GM23248 (cell line): ENCODE measurements around the gene MTMR6.

ENCODE experiments used
- EZH2 ChIP-seq: fragments of 200-600 bp; sonication (generic); IDR thresholded peaks from 2 replicates; pipeline ENCODE4 v1.6.1; 2018; ENCODE audit warnings: antibody characterized with exemption, mild to moderate bottlenecking; ENCODE audit not compliant: insufficient read depth, poor library complexity, severe bottlenecking
- EZH2phosphoT487 ChIP-seq: fragments of 200-600 bp; sonication (generic); IDR thresholded peaks from 2 replicates; pipeline ENCODE4 v1.6.1; 2018; ENCODE audit warnings: antibody characterized with exemption, moderate library complexity, mild to moderate bottlenecking, low read depth; ENCODE audit not compliant: insufficient read depth

DNA sequence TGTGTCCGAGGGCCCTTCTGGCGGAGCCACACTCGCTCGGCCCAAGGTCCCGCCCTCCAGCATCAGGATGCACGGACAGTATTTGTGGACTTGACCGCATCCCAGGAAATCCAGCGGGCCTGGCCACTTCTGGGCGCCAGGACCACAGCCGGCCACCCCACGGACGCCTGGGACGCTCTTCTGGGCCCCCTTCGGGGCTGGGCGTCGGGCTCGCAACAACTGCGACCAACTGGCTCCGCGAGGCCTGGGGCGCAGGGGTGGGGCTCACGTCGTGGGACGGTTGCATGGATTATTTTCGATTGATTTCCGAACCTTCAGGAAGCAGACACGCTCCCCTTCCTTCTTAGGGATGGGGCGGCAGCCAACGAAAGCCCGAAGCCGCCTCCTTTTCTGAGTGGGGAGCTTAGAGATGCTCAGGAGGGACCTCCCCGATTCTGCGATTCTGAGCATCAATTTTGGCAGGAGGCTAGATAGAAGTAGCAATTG is 13.6 kb upstream of the MTMR6 start:
- TF ChIP-seq EZH2 (no peak), EZH2phosphoT487 (no peak)
